GM21381 (cell line): ENCODE results near the gene EIF5.

ENCODE experiments used
- ATAC-seq: cut with Tn5 transposase; IDR thresholded peaks from one replicate; pipeline ENCODE4 v1.9.1; 2021; ENCODE audit warnings: mild to moderate bottlenecking, moderate library complexity; ENCODE audit not compliant: unreplicated experiment

The EIF5 gene

DNA sequence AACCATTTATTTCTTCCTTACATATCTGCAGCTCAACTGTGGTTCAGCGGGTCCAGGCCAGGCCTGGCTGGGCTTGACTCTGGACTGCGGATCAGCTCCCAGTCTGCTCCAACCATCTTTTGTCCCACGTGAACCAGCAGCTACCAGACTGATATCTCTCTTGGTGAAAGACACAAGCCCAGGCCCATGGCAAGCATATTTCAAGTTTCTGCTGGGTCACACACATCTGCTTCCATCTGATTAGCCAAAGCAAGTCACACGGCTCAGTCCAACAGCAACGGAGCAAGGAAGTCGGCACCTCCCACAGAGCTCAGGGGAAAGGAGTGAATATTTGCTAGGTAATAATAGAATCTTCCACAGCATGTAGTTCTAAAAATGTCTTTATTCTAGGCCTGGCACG, 26.5 kb downstream of the EIF5 start:
- ATAC-seq: no peak

DNA sequence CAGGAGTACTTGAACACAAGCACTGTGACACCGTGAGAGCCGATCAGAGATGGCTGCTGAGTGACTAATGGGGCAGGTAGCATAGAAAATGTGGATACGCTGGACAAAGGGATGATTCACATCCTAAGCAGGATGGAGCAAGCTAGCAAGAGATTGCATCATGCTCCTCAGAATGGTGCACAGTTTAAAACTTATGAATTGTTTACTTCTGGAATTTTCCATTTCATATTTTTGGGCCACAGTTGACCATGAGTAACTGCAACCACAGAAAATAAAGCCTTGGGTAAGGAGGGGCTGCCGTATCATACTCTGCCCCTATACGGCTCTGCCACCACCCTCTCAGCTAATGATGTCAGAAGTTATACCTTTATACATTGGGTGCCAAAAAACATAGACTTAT, 27.8 kb downstream of the EIF5 start:
- no peak for ATAC-seq

GRCh38 chr14:103362780-103363179, 28.7 kb downstream of the EIF5 start:
- no peak for ATAC-seq

GRCh38 chr14:103366741-103367140, 32.7 kb downstream of the EIF5 start:
- no peak for ATAC-seq

- no peak for ATAC-seq
Measured at GRCh38 chr14:103367995-103368394, 34.0 kb downstream of the EIF5 start.

- ATAC-seq: no peak
Measured at GRCh38 chr14:103370087-103370486, 36.0 kb downstream of the EIF5 start.

DNA sequence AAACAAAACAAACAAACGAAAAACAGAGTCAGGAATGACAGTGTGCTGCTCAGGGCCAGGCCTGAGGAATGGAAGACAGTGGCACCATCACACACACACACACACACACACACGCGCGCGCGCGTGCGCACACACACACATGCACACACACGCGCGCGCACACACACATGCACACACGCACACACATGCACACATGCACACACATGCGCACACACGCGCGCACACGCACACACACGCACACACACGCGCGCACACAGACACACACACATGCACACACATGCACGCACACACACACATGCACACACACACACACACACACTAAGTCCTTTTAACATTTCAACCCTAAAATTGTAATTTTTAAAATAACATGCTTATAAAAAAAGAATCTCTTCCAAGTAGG, 38.0 kb downstream of the EIF5 start:
- ATAC-seq: no peak

- ATAC-seq: no peak
Measured at GRCh38 chr14:103372552-103373304, 38.7 kb downstream of the EIF5 start.

DNA sequence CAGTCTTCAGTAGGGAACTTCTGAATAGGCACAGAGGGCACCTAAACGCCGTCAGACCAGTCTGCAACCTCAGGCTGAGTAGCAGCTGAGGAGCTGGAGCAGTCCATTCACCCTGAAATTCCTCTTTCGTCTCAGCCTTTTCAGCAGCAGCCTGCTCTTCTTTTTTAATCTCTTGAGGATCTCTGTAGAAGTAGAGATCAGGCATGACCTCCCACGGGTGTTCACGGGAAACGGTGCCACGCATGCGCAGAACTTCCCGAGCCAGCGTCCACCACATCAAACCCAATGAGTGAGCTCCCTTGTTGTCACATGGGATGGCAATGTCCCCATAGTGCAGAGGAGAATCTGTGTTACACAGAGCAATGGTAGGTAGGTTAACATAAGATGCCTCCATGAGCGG, 40.1 kb downstream of the EIF5 start:
- no peak for ATAC-seq

DNA sequence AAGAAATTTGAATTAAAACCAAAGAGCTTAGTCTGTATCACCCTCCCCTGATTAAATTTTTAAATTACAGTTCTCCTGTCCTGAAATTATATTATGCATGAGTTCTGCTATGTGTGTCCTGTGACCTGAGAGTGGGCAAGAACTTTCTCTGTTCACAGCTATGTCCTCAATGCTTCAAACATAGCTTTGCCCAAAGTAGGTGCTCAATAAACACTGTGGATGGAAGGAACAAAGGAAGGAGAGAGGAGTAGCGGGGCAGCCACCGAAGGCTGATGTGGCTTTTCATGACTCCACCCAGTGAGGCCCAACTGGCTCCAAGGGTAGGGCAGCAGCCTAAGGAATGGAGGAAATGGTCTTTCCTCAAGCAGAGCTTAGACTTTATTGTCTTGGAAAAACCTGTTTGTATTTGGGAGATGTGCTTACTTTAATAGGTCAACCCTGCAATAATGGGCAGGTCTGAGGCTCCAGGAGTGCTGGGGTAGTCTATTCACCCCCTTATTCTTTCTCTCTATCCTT, 43.5 kb downstream of the EIF5 start:
- no peak for ATAC-seq

GRCh38 chr14:103378038-103378854, 44.2 kb downstream of the EIF5 start:
- ATAC-seq: no peak

GRCh38 chr14:103380719-103381377, 46.8 kb downstream of the EIF5 start:
- no peak for ATAC-seq

- ATAC-seq: no peak
Measured at GRCh38 chr14:103382376-103382775, 48.3 kb downstream of the EIF5 start.

GRCh38 chr14:103384450-103385151, 50.6 kb downstream of the EIF5 start:
- ATAC-seq: no peak

DNA sequence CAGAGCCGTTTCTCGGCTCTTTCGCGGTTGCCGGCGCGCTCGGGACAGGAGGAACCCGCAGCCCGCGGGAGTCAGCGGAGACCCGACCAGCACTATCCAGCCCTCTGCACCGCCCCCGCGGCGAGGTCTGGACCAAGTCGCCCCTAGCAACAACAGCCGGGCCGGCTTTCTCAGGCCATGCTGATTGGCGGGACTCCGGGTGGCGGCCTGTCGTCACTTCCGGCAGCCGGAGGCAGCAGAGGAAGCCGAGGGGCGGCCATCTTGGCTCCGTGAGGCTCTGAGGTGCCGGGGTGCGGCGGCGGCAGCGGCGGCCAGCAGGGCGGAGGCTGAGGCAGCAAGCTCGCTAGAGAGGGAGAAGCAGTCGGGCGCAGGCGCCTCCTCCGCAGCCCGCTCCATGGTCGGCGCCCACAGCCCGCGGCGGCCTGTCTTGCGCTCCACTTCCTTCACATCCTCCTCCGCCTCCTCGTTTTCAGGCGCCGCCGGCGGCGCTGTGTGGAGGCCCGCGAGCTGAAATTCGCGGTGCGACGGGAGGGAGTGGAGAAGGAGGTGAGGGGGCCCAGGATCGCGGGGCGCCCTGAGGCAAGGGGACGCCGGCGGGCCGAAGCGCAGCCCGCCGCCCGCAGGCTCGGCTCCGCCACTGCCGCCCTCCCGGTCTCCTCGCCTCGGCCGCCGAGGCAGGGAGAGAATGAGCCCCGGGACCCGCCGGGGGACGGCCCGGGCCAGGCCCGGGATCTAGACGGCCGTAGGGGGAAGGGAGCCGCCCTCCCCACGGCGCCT, 51.3 kb downstream of the EIF5 start, which contains the start of gene MARK3:
MARK3 (plus strand) TSS at position 264 of the 777 bp plus-strand sequence. CDS start 615 bp downstream, outside the sequence.
- ATAC-seq: peak; percentile 93

DNA sequence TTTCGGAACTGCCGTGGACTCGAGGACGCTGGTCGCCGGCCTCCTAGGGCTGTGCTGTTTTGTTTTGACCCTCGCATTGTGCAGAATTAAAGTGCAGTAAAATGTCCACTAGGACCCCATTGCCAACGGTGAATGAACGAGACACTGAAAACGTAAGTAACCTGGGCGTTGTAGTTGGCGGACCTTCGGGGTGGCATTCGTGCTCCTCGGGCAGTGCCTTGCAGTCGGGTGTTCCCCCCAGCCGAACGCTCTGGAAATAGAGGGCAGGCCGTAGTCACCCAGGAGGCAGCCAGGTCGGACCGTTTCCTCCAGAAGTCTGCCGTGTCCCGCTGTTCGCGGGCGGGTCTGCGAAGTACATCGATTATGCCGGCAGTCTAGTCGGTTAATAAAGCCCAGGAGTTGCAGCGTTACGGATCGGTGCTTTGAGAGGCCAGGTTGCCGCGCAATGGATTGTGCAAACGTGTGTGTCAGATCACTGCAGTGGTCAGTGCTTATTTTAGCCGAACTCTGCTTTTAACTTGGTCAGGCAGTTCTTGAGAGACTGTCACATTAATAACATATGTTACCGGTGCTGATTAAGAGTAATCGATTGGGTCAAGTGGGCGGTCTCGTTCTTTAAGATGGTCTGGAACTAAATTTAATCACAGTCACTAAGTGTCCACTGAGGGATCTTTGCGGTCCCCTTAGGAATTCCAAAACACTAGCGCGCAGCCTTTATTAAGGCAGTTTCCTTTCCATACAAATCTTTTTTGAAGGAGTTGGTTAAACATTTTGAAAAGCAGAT, 52.1 kb downstream of the EIF5 start:
- ATAC-seq: no peak

- ATAC-seq: no peak
Measured at GRCh38 chr14:103386713-103387329, 52.8 kb downstream of the EIF5 start.

DNA sequence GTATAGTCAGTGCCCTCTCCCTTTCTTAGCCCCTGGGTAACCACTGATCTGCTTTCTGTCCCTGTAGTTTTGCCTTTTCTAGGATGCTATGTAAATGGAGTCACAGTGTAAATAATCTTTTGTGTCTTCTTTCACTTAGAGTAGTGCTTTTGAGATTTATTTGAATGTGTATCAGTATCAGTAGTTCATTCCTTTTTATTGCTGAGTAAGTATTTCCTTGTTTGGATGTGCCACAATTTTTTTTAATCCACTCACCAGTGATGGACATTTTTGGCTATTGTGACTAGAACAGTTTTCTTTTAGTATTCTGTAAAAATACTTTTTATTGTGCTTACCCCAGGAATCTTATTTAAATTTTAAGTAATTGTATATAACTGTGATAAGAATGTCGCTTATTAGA, 54.6 kb downstream of the EIF5 start:
- no peak for ATAC-seq

DNA sequence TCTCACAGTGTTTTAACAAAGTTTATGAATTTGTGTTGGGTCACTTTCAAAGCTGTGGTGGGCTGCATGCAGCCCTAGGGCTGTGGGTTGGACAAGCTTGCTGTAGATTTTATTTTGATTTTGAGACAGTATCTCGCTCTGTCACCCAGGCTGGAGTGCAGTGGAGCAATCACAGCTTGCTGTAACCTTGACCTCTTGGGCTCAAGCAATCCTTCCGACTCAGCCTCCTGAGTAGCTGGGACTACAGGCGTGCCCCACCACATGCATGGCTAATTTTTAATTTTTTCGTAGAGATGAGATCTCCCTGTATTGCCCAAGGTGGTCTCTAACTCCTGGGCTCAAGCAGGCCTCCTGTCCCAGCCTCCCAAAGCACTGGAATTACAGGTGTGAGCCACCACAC, 56.6 kb downstream of the EIF5 start:
- no peak for ATAC-seq
